HG03196 (cell line): Measurements from ENCODE around the gene ZNF530.

Source experiments
- ATAC-seq: cut with Tn5 transposase; IDR thresholded peaks from one replicate; pipeline ENCODE4 v1.9.1; 2021; ENCODE audit not compliant: unreplicated experiment

Gene ZNF530

GRCh38 chr19:57613941-57614743 lies 14.5 kb downstream of the ZNF530 start, which contains the start of gene ZNF134:
ZNF134 (plus strand) TSS chr19:57614242; CDS start chr19:57619469, 5,227 bp downstream.
- peak; percentile 98 for ATAC-seq

- no peak for ATAC-seq
These were observed 15.7 kb downstream of the ZNF530 start for GRCh38 chr19:57615346-57615745.

- ATAC-seq, result no peak
These were observed 21.1 kb downstream of the ZNF530 start for GRCh38 chr19:57620673-57621348.

- ATAC-seq, result no peak
These were observed 23.4 kb downstream of the ZNF530 start for GRCh38 chr19:57623091-57623490.

GRCh38 chr19:57632987-57633831 lies 33.5 kb downstream of the ZNF530 start, which contains the start of gene ZNF211:
ZNF211 (plus strand) TSS chr19:57633168; CDS start chr19:57633347, 179 bp downstream.
- peak; percentile 97 for ATAC-seq

- ATAC-seq, result no peak
These were observed 34.1 kb downstream of the ZNF530 start for GRCh38 chr19:57633832-57634131.

GRCh38 chr19:57637379-57637778 lies 37.7 kb downstream of the ZNF530 start:
- ATAC-seq, result no peak

- no peak for ATAC-seq
These were observed 42.1 kb downstream of the ZNF530 start for GRCh38 chr19:57641715-57642234.

- ATAC-seq, result no peak
These were observed 42.8 kb downstream of the ZNF530 start for GRCh38 chr19:57642396-57643046.

- no peak for ATAC-seq
These were observed 44.0 kb downstream of the ZNF530 start for GRCh38 chr19:57643734-57644133.

GRCh38 chr19:57648331-57649003 lies 48.8 kb downstream of the ZNF530 start:
- ATAC-seq, result no peak

GRCh38 chr19:57651654-57651996 lies 51.9 kb downstream of the ZNF530 start:
- ATAC-seq, result no peak

- no peak for ATAC-seq
These were observed 54.0 kb downstream of the ZNF530 start for GRCh38 chr19:57653689-57654088.

- ATAC-seq, result no peak
These were observed 55.8 kb downstream of the ZNF530 start for GRCh38 chr19:57655443-57655842.

- no peak for ATAC-seq
These were observed 56.7 kb downstream of the ZNF530 start for GRCh38 chr19:57656346-57656745.
